Measurements from ENCODE around the gene RPA1. TPM values are rescaled to one million over a fixed set of nuclear protein-coding genes. Genes with fewer than 3 reads are reported as not detected.
A peak's percentile ranks its signal among the peaks of the same experiment; 100 is the strongest.

Gene RPA1
- total RNA-seq, 1 experiment from 2014 or later: 158 TPM

GRCh38 chr17:1945621-1946020 lies 115.8 kb downstream of the RPA1 start:
- CTCF ChIA-PET: no interaction called here
- no peak for TF ChIP-seq HMGA2 (CRISPR knock-in tag; IDR thresholded peaks at IDR 0.05)
- TF ChIP-seq SP1 (CRISPR knock-in tag; conservative IDR thresholded peaks at IDR 0.05): no peak
- no peak for TF ChIP-seq SMAD3 (CRISPR knock-in tag; IDR thresholded peaks at IDR 0.05; ENCODE audit: borderline replicate concordance)
- no peak for TF ChIP-seq ESRRA (CRISPR knock-in tag; IDR thresholded peaks at IDR 0.05; ENCODE audit: borderline replicate concordance)
- no peak for TF ChIP-seq MAX (CRISPR knock-in tag; IDR thresholded peaks at IDR 0.05)
- TF ChIP-seq CTCF (IDR thresholded peaks at IDR 0.05): no peak
- no peak for TF ChIP-seq FOXK1 (CRISPR knock-in tag; IDR thresholded peaks at IDR 0.05)
- no peak for TF ChIP-seq IRF2 (CRISPR knock-in tag; IDR thresholded peaks at IDR 0.05; ENCODE audit: borderline replicate concordance, low read depth)
- no peak for TF ChIP-seq NFYB (CRISPR knock-in tag; conservative IDR thresholded peaks at IDR 0.05; ENCODE audit: low read depth)
- TF ChIP-seq ZSCAN18 (CRISPR knock-in tag; IDR thresholded peaks at IDR 0.05): no peak
- TF ChIP-seq ZNF671 (CRISPR knock-in tag; IDR thresholded peaks at IDR 0.05): no peak
- TF ChIP-seq GABPB1 (CRISPR knock-in tag; IDR thresholded peaks at IDR 0.05): no peak
- no peak for TF ChIP-seq AR (CRISPR knock-in tag; IDR thresholded peaks at IDR 0.05)
- TF ChIP-seq ZNF512 (CRISPR knock-in tag; IDR thresholded peaks at IDR 0.05; ENCODE audit: borderline replicate concordance): no peak
- no peak overlapping the region for H3K4me3 Mint-ChIP-seq
- POLR2A ChIA-PET: no interaction called here
- H3K4me1 Mint-ChIP-seq: no peaks in the 10 kb centered on the region
- H3K36me3 Mint-ChIP-seq: no peaks in the 10 kb centered on the region
- peak overlapping the region; percentile 50; the same call in 1 of the 2 replicates for H3K27ac Mint-ChIP-seq
- no peak for ATAC-seq
- no peaks in the 10 kb centered on the region for H3K9me3 Mint-ChIP-seq
- DNase-seq (ENCODE audit: low spot score): no peak
- no peaks in the 10 kb centered on the region; the same call in 1 of the 2 replicates for H3K27me3 Mint-ChIP-seq (ENCODE audit: low read depth)

- H3K36me3 Mint-ChIP-seq: no peaks in the 10 kb centered on the region
- POLR2A ChIA-PET: no interaction called here
- H3K27ac Mint-ChIP-seq: peak overlapping the region; percentile 50
- CTCF ChIA-PET: no interaction called here
- no peaks in the 10 kb centered on the region for H3K9me3 Mint-ChIP-seq
- ATAC-seq (no peak), DNase-seq (ENCODE audit: low spot score) (no peak)
- no peaks in the 10 kb centered on the region; the same call in 1 of the 2 replicates for H3K27me3 Mint-ChIP-seq (ENCODE audit: low read depth)
- no peaks in the 10 kb centered on the region for H3K4me1 Mint-ChIP-seq
- TF ChIP-seq ZNF671 (CRISPR knock-in tag; IDR thresholded peaks at IDR 0.05) (no peak), GABPB1 (CRISPR knock-in tag; IDR thresholded peaks at IDR 0.05) (peak; percentile 34; the same call in 1 of the 2 replicates), ATF1 (CRISPR knock-in tag; IDR thresholded peaks at IDR 0.05) (no peak)
- no peak overlapping the region for H3K4me3 Mint-ChIP-seq
Observed at GRCh38 chr17:1946021-1946932, 116.5 kb downstream of the RPA1 start.

All from WTC11 (cell line).